Pancreas (tissue), 10 donors: ENCODE measurements around the gene SLC29A1. TPM values are rescaled to one million over a fixed set of nuclear protein-coding genes. Genes with fewer than 3 reads are reported as not detected.

Experiments used
- ATAC-seq, 4 donors: fragments of 200-7000 bp; cut with Tn5 transposase; one replicate each; pipeline versions ENCODE4 v1.8.0 to v1.9.1; 2020; ENCODE audit warnings: mild to moderate bottlenecking in 4 of 4, moderate library complexity in 4 of 4
- DNase-seq, 6 donors: peaks; one replicate each; pipeline ENCODE4 v3.0.0-alpha.2; 2020
- FAIRE-seq: peaks from 2 replicates; lab custom pipeline; 2012; peaks lifted over from hg19 to GRCh38; lab: Jason Lieb, UNC
- H3K27ac ChIP-seq, 4 donors: fragments of 200-600 bp; sonication (generic); 1 replicate in 3 of 4; 2 replicates in 1 of 4; pipeline versions ENCODE4 v1.5.0 to v1.8.0; 2020
- H3K27me3 ChIP-seq, 4 donors: fragments of 200-600 bp; one replicate each; pipeline ENCODE4 v1.8.0; 2021
- H3K36me3 ChIP-seq, 3 donors: fragments of 200-600 bp; sonication (generic) in 1 of 3; one replicate each; pipeline versions ENCODE4 v1.5.0 to v1.8.0; 2020 to 2021
- H3K4me1 ChIP-seq, 3 donors: fragments of 200-600 bp; one replicate each; pipeline ENCODE4 v1.8.0; 2021
- H3K4me3 ChIP-seq, 4 donors: fragments of 200-600 bp; sonication (generic) in 2 of 4; one replicate each; pipeline versions ENCODE4 v1.5.0 to v1.8.0; 2020 to 2021
- H3K9me3 ChIP-seq, 4 donors: fragments of 200-600 bp; one replicate each; pipeline ENCODE4 v1.8.0; 2021
- WGBS, 2 donors: extraction: QIAGEN DNeasy Blood & Tissue Kit; methylation state at CpG; one replicate each; pipeline ENCODE4 v1.1.7; 2013; 5-methylcytosine and 5-hydroxymethylcytosine counted together
- intact Hi-C, 3 donors: fragments of 100-400 bp; cut with DNase I; formaldehyde crosslinking; loops; one replicate each; pipeline versions ENCODE4 v1.11.1 to v1.14.2; 2022
- polyA plus RNA-seq, 2 donors: library from polyadenylated mRNA; stranded (reverse); fragments of 200-250 nt; gene quantifications; one replicate each; pipeline ENCODE4 v1.2.3, GENCODE V29; 2013
- total RNA-seq, 6 donors: library from RNA; stranded (reverse); fragmentation: NEBNext Ultra II Directional in 4 of 6; extraction: Animal tissue kit (Norgen Biotek cat#: 25700) in 4 of 6; gene quantifications; one replicate each; pipeline versions ENCODE4 v1.2.1 to v1.2.4, GENCODE V29; 2021 to 2023
- TF ChIP-seq, protein P1 (sequence below), 4 donors: fragments of 200-600 bp; sonication (generic) in 3 of 4; IDR thresholded peaks; one replicate each; pipeline versions ENCODE4 v1.5.0 to v1.8.0; 2021; ENCODE audit warnings: antibody characterized with exemption in 4 of 4
- donor health status: healthy with polysubstance abuse.
- donor health status: DM: no; HTN: no; CAD: no; lungs with moderate emphysema.
- donor health status: DM: no; HTN: no; CAD: no.
- donor health status: control.
- donor health status: control.
- donor health status: Bipolar disorder and iron deficiency.
- donor health status: DM: yes; HTN: yes; CAD: no.
- donor health status: DM: no; HTN: no; CAD: no.
- donor health status: DM: no; HTN: no; CAD: no.
- donor health status: DM: yes; HTN: yes; CAD: no.

The SLC29A1 gene
- total and polyA plus RNA-seq, 8 donors = 24.8 to 89.8 (median 44.4) TPM

DNA sequence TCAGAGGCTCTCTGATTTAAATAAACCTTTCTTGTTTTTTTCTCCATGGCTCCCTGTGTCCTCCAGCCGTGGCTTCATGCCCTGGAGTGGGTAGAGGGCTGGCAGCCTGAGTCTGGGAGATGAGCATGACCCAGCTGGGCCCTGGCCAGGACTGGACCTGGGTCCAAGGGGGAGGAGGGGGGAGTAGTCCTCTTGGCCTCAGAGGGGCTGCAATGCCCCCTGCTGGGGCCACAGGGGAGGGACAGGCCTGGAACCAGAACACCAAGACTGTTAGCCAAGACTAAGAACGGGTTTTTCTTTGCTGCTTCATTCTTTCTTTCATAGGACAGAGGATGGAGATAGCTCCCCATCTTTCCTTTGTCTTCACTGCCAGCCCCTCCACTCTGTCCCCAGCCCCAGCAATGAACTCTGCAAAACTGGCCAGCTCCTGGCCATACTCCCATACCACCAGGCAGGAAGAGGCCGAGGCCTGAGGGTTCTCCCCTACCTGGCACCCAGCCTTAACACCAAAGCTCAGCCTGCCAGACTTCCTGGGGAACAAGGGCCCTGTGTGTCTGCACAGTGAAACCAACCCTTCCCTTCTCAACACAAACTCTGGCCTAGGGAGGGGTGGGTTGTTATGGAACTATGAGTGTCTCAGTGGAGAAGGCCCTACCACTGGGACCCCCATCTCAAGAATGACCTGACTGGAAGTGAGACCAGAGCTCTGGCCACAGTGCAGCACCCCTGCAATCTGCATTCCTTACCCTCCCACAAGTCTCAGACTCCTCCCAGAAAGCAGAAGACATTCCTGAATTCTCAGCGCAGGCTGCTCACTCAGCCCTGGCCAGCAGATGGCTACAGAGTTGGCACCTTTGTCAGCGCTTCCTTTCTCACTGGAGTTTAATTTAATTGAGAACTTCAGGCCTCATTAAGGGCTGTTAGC lies 11.0 kb downstream of the SLC29A1 start:
- FAIRE-seq = no peak
- WGBS, 2 donors = 32 to 40% methylated on average over 5 of the region's 5 CpGs
- peak in 4 of 6 donors; percentile 53 to 87 (median 69) for DNase-seq
- intact Hi-C loops = loop anchor here in 2 of 3 donors (5.0 kb wide), 1 partner anchor 62 kb away; no protein-coding TSS in a partner anchor
- Histone ChIP-seq H3K36me3 (peaks cover 0 to 36% (median 5%) of the 10 kb centered on the region in 3 donors), H3K9me3 (no peaks in the 10 kb centered on the region), H3K27me3 (no peaks in the 10 kb centered on the region), H3K27ac (peak overlapping the region; percentile 42 to 72 (median 65)), H3K4me3 (no peak overlapping the region), H3K4me1 (peaks cover 14 to 20% (median 18%) of the 10 kb centered on the region in 3 donors)
- ATAC-seq = peak in 3 of 4 donors; percentile 9 to 38 (median 30)
- TF ChIP-seq, protein P1, sequence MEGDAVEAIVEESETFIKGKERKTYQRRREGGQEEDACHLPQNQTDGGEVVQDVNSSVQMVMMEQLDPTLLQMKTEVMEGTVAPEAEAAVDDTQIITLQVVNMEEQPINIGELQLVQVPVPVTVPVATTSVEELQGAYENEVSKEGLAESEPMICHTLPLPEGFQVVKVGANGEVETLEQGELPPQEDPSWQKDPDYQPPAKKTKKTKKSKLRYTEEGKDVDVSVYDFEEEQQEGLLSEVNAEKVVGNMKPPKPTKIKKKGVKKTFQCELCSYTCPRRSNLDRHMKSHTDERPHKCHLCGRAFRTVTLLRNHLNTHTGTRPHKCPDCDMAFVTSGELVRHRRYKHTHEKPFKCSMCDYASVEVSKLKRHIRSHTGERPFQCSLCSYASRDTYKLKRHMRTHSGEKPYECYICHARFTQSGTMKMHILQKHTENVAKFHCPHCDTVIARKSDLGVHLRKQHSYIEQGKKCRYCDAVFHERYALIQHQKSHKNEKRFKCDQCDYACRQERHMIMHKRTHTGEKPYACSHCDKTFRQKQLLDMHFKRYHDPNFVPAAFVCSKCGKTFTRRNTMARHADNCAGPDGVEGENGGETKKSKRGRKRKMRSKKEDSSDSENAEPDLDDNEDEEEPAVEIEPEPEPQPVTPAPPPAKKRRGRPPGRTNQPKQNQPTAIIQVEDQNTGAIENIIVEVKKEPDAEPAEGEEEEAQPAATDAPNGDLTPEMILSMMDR (IDR thresholded peaks at IDR 0.05) = peak in 3 of 4 donors; percentile 36 to 50 (median 48)

DNA sequence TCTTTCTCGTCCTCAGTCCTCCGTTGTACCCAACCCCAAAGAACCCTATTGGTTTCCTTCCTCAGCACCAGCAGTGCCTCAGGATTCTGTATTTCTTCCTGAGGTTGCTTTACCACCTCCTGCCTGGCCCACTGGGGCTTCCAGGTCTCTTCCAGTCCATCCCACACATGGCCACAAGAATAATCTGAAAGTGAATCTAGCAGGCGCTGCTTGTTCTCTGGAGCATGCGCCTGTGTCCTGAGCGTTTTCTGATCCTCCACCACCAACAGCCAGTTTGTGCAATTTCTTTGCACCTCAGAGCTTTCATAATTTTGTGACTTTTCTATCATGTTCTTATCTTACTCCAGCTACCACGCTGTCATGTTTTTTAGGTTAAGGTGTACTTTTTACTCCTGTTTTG lies 11.9 kb downstream of the SLC29A1 start:
- Histone ChIP-seq H3K36me3 (peaks cover 0 to 28% (median 5%) of the 10 kb centered on the region in 3 donors), H3K4me1 (peaks cover 14 to 20% (median 18%) of the 10 kb centered on the region in 3 donors), H3K9me3 (no peaks in the 10 kb centered on the region), H3K27ac (peak overlapping the region in 3 of 4 donors; percentile 64 to 72 (median 66)), H3K4me3 (no peak overlapping the region), H3K27me3 (no peaks in the 10 kb centered on the region)
- no peak for ATAC-seq
- WGBS, 2 donors = 66 to 69% methylated on average over 6 of the region's 6 CpGs
- TF ChIP-seq, protein P1 (IDR thresholded peaks at IDR 0.05) = no peak
- intact Hi-C loops = loop anchor here in 1 of 3 donors (5.0 kb wide), 1 partner anchor 63 kb away; no protein-coding TSS in a partner anchor
- no peak for DNase-seq
- FAIRE-seq = no peak

DNA sequence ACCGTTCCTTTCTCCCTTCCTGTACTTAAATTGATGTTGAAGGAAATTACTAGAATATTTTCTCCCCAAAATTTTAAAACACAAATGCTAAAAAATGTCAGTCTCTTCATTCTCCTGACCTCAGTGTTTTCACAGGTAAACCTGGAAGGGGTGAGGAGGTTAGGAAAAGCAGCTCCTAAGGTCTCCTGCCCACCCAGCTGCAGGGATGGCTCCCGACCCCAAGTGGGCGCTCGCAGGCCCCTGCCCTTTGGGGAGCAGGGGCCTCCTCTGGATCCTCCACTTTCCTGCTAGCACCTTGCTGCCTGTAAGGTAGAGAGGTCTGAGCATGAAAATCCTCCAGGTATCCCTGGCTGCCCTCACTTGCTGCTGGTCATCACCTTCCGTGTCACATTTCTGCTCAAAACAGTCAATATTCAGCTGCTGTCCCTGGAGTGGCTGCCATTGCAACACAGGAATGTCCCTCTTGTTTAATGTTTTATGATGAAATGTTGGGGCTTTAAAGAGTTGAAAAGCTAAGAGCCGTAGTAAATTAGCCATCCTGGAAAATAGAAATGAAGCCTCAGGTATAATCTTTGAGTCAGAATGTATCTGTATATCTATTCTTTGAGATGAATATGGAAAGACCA lies 12.6 kb downstream of the SLC29A1 start:
- Histone ChIP-seq H3K36me3 (peaks cover 0 to 23% (median 5%) of the 10 kb centered on the region in 3 donors), H3K27ac (peak overlapping the region in 3 of 4 donors; percentile 91 to 97 (median 95)), H3K9me3 (no peaks in the 10 kb centered on the region), H3K27me3 (no peaks in the 10 kb centered on the region), H3K4me1 (peaks cover 14 to 20% (median 18%) of the 10 kb centered on the region in 3 donors), H3K4me3 (no peak overlapping the region)
- intact Hi-C loops = loop anchor here in 1 of 3 donors (5.0 kb wide), 1 partner anchor 64 kb away; no protein-coding TSS in a partner anchor
- FAIRE-seq = no peak
- TF ChIP-seq, protein P1 (IDR thresholded peaks at IDR 0.05) = no peak
- 88 to 92% methylated on average over 6 of the region's 6 CpGs for WGBS, 2 donors
- no peak for DNase-seq
- no peak for ATAC-seq

DNA sequence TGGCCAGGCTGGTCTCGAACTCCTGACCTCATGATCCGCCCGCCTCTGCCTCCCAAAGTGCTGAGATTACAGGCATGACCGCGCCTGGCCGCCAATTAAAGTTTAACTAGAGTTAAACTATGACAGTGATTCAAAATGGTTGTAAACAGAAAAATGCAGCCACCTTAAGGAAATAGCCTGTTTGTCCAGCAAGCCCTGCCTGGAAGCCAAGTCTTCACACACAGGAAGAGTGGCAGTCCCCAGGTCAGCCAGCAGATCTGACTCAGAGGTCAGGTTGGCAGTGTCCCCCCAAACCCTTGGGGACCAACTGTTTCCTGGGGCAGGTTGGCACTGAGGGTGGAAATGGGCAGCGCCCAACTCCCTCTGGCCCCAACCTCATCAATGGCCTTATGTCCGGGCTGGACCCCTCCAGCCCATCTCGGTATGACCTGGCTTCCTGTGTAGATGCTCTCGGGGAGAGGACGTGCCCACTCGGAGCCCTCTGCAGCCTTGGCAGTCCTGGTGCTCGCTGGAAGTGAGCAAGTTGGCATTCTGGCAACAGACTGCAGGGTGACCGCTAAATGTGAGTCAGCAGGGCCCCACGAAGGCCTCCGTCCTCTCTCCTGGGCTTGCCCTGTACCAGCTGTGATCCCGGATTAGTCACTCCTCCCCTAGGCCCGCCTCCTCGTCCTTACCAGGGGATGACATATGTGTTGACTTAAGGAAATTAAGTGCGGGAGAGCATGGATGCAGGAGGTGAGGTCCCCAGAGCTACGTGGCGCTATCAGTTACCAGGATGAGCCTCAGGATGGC lies 13.8 kb downstream of the SLC29A1 start:
- Histone ChIP-seq H3K27ac (peak overlapping the region; percentile 91 to 97 (median 96)), H3K9me3 (no peaks in the 10 kb centered on the region), H3K4me1 (peaks cover 14 to 20% (median 18%) of the 10 kb centered on the region in 3 donors), H3K4me3 (peak overlapping the region; percentile 10 to 58 (median 32)), H3K36me3 (peaks cover 0 to 11% (median 3%) of the 10 kb centered on the region in 3 donors), H3K27me3 (no peaks in the 10 kb centered on the region)
- ATAC-seq = peak; percentile 92 to 95 (median 93)
- intact Hi-C loops = loop anchor here in 1 of 3 donors (5.0 kb wide), 1 partner anchor 65 kb away; no protein-coding TSS in a partner anchor
- FAIRE-seq = no peak
- 7 to 8% methylated on average over 20 to 22 of the region's 22 CpGs for WGBS, 2 donors
- TF ChIP-seq, protein P1 (IDR thresholded peaks at IDR 0.05) = no peak
- peak; percentile 86 to 98 (median 96) for DNase-seq
